HG03196 (cell line): Measurements from ENCODE around the gene KRT6A.

Experiments
- ATAC-seq: cut with Tn5 transposase; IDR thresholded peaks from one replicate; pipeline ENCODE4 v1.9.1; 2021; ENCODE audit not compliant: unreplicated experiment

Gene KRT6A

GRCh38 chr12:52493172-52493571, at the start of gene KRT6A:
KRT6A (minus strand) TSS chr12:52493257; CDS start chr12:52493188, 69 bp downstream.
- ATAC-seq = no peak

GRCh38 chr12:52542157-52542556, 49.1 kb upstream of the KRT6A start:
- ATAC-seq = no peak

GRCh38 chr12:52541709-52542108, 48.7 kb upstream of the KRT6A start:
- ATAC-seq = no peak

GRCh38 chr12:52540531-52540930, 47.5 kb upstream of the KRT6A start:
- no peak for ATAC-seq

- no peak for ATAC-seq
Observed at GRCh38 chr12:52539821-52540173, 46.7 kb upstream of the KRT6A start.

- ATAC-seq = no peak
Observed at GRCh38 chr12:52539083-52539820, 46.2 kb upstream of the KRT6A start.

GRCh38 chr12:52537101-52537500, 44.0 kb upstream of the KRT6A start:
- ATAC-seq = no peak

GRCh38 chr12:52535574-52535973, 42.5 kb upstream of the KRT6A start:
- ATAC-seq = no peak

GRCh38 chr12:52534482-52534881, 41.4 kb upstream of the KRT6A start:
- ATAC-seq = no peak

- no peak for ATAC-seq
Observed at GRCh38 chr12:52533686-52534470, 40.8 kb upstream of the KRT6A start.

- ATAC-seq = no peak
Observed at GRCh38 chr12:52532636-52533035, 39.6 kb upstream of the KRT6A start.

- ATAC-seq = no peak
Observed at GRCh38 chr12:52531566-52532300, 38.7 kb upstream of the KRT6A start.

- ATAC-seq = no peak
Observed at GRCh38 chr12:52530905-52531304, 37.8 kb upstream of the KRT6A start.

GRCh38 chr12:52530366-52530765, 37.3 kb upstream of the KRT6A start:
- no peak for ATAC-seq

GRCh38 chr12:52529846-52530245, 36.8 kb upstream of the KRT6A start:
- ATAC-seq = no peak

- no peak for ATAC-seq
Observed at GRCh38 chr12:52529417-52529816, 36.4 kb upstream of the KRT6A start.

- ATAC-seq = no peak
Observed at GRCh38 chr12:52528641-52529143, 35.6 kb upstream of the KRT6A start.

GRCh38 chr12:52527121-52527800, 34.2 kb upstream of the KRT6A start:
- ATAC-seq = no peak

GRCh38 chr12:52526511-52526951, 33.5 kb upstream of the KRT6A start:
- ATAC-seq = no peak

- ATAC-seq = no peak
Observed at GRCh38 chr12:52525661-52526499, 32.8 kb upstream of the KRT6A start.
